ENCODE data around the gene DNAH17.

DNA sequence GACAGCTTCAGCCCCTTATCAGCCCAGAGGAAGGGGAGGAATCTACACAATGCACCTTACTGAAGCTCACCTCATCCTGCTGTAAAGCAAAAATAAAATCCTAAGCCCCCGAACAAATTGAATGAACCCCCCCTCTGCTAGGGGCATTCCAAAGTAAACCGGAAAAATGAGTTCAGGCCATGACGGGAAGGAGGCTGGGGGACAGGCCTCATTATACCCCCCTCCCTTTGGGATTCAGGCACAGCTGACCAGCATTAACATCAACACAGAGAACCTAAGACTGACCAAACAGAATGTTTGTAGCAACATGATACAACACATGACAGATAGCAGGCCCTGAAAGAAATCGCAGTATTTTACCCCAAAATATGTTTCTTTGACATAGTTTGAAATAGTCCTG lies 64.2 kb downstream of the DNAH17 start:
- TF ChIP-seq, protein P1, sequence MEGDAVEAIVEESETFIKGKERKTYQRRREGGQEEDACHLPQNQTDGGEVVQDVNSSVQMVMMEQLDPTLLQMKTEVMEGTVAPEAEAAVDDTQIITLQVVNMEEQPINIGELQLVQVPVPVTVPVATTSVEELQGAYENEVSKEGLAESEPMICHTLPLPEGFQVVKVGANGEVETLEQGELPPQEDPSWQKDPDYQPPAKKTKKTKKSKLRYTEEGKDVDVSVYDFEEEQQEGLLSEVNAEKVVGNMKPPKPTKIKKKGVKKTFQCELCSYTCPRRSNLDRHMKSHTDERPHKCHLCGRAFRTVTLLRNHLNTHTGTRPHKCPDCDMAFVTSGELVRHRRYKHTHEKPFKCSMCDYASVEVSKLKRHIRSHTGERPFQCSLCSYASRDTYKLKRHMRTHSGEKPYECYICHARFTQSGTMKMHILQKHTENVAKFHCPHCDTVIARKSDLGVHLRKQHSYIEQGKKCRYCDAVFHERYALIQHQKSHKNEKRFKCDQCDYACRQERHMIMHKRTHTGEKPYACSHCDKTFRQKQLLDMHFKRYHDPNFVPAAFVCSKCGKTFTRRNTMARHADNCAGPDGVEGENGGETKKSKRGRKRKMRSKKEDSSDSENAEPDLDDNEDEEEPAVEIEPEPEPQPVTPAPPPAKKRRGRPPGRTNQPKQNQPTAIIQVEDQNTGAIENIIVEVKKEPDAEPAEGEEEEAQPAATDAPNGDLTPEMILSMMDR (IDR thresholded peaks at IDR 0.05; ENCODE audit: low read depth, low read length, poor library complexity, severe bottlenecking), result no peak
- TF ChIP-seq EZH2phosphoT487 (IDR thresholded peaks at IDR 0.05; ENCODE audit: borderline replicate concordance, low read length), result no peak

Data from DOHH2 (cell line).